GM13977 (cell line): ENCODE data around the gene MED13L.

ENCODE experiments used
- DNase-seq: peaks from one replicate; pipeline ENCODE4 v3.0.0; 2012; ENCODE audit warnings: low spot score
- CTCF ChIP-seq: IDR thresholded peaks from 2 replicates; pipeline ENCODE4 v1.5.1; 2012; ENCODE audit warnings: mild to moderate bottlenecking, control low read depth; ENCODE audit not compliant: insufficient read depth; ENCODE audit errors: extremely low read depth, missing control alignments
- in situ Hi-C: fragments of 300-500 bp; cut with MboI; formaldehyde crosslinking; loops from one replicate; pipeline ENCODE4 v1.12.0; 2022; ENCODE audit warnings: low sequenced_read_pairs, low pct_unique_long_range_greater_than_20kb, mixed read lengths, inconsistent platforms; ENCODE audit not compliant: unreplicated experiment

The MED13L gene

GRCh38 chr12:116277467-116278278 lies at the start of gene MED13L:
TSS of gene MED13L (minus strand) at chr12:116277693. CDS start at chr12:116277131, 562 bp downstream.
- TF ChIP-seq CTCF: peak; percentile 55
- in situ Hi-C loops: loop anchor here (25.0 kb wide), 1 partner anchor 285 kb away; the partner anchor contains the start of gene MAP1LC3B2
- peak; percentile 99 for DNase-seq

- in situ Hi-C loops: no loop called here
- peak; percentile 46 for DNase-seq
- TF ChIP-seq CTCF: no peak
Measured at GRCh38 chr12:116325336-116325664, 47.8 kb upstream of the MED13L start.

- TF ChIP-seq CTCF: no peak
- in situ Hi-C loops: no loop called here
- DNase-seq: no peak
Measured at GRCh38 chr12:116324654-116325335, 47.3 kb upstream of the MED13L start.

- in situ Hi-C loops: no loop called here
- DNase-seq: peak; percentile 40
- no peak for TF ChIP-seq CTCF
Measured at GRCh38 chr12:116323406-116324386, 46.2 kb upstream of the MED13L start.

GRCh38 chr12:116321913-116322312 lies 44.4 kb upstream of the MED13L start:
- no peak for TF ChIP-seq CTCF
- in situ Hi-C loops: no loop called here
- DNase-seq: no peak

GRCh38 chr12:116320791-116321217 lies 43.3 kb upstream of the MED13L start:
- TF ChIP-seq CTCF: no peak
- DNase-seq: no peak
- in situ Hi-C loops: no loop called here
